GM21723 (cell line): ENCODE results near the gene SYNGR1.
"Not testable (repeated sequence)": the region's sequence is repeated elsewhere in the genome, so short reads cannot be mapped to it uniquely, and the experiment has no call there.

Source experiments
- ATAC-seq: cut with Tn5 transposase; IDR thresholded peaks from one replicate; pipeline ENCODE4 v1.9.1; 2021; ENCODE audit warnings: mild to moderate bottlenecking, moderate library complexity; ENCODE audit not compliant: unreplicated experiment

The SYNGR1 gene

GRCh38 chr22:39350757-39351688 lies 1.2 kb downstream of the SYNGR1 start:
- no peak for ATAC-seq

- no peak for ATAC-seq
Observed at GRCh38 chr22:39351689-39352214, 2.0 kb downstream of the SYNGR1 start.

GRCh38 chr22:39352306-39352891 lies 2.6 kb downstream of the SYNGR1 start:
- no peak for ATAC-seq

- ATAC-seq: no peak
Observed at GRCh38 chr22:39353346-39353745, 3.6 kb downstream of the SYNGR1 start.

GRCh38 chr22:39355080-39355479 lies 5.3 kb downstream of the SYNGR1 start:
- ATAC-seq: no peak

GRCh38 chr22:39355805-39356204 lies 6.0 kb downstream of the SYNGR1 start:
- not testable (repeated sequence) for ATAC-seq

GRCh38 chr22:39356464-39356863 lies 6.7 kb downstream of the SYNGR1 start:
- ATAC-seq: no peak

- ATAC-seq: not testable (repeated sequence)
Observed at GRCh38 chr22:39357110-39358108, 7.6 kb downstream of the SYNGR1 start.

- ATAC-seq: not testable (repeated sequence)
Observed at GRCh38 chr22:39358197-39358596, 8.4 kb downstream of the SYNGR1 start.

GRCh38 chr22:39359659-39360195 lies 9.9 kb downstream of the SYNGR1 start:
- ATAC-seq: no peak

- no peak for ATAC-seq
Observed at GRCh38 chr22:39360242-39360641, 10.5 kb downstream of the SYNGR1 start.

- no peak for ATAC-seq
Observed at GRCh38 chr22:39360674-39361413, 11.1 kb downstream of the SYNGR1 start.

GRCh38 chr22:39361496-39361895 lies 11.7 kb downstream of the SYNGR1 start:
- no peak for ATAC-seq

- ATAC-seq: no peak
Observed at GRCh38 chr22:39362271-39362670, 12.5 kb downstream of the SYNGR1 start.

GRCh38 chr22:39362932-39363331 lies 13.1 kb downstream of the SYNGR1 start:
- no peak for ATAC-seq

GRCh38 chr22:39363751-39364515 lies 14.1 kb downstream of the SYNGR1 start:
- ATAC-seq: no peak

GRCh38 chr22:39364714-39365491 lies 15.1 kb downstream of the SYNGR1 start:
- ATAC-seq: no peak

- ATAC-seq: no peak
Observed at GRCh38 chr22:39365492-39365780, 15.6 kb downstream of the SYNGR1 start.
